WTC11 (cell line): ENCODE results near the gene GPNMB.

ENCODE experiments used
- CREM ChIP-seq: sonication (generic); formaldehyde crosslinking; IDR thresholded peaks from 2 replicates; pipeline ENCODE4 v1.8.1; 2022; ENCODE audit warnings: mild to moderate bottlenecking, missing genetic modification reagents, moderate library complexity
- ETV6 ChIP-seq: sonication (generic); formaldehyde crosslinking; IDR thresholded peaks from 2 replicates; pipeline ENCODE4 v1.8.1; 2022; ENCODE audit warnings: mild to moderate bottlenecking, missing genetic modification reagents
- FOXJ3 ChIP-seq: sonication (generic); formaldehyde crosslinking; IDR thresholded peaks from 2 replicates; pipeline ENCODE4 v1.9.0; 2021; ENCODE audit warnings: missing genetic modification reagents, mild to moderate bottlenecking, borderline replicate concordance
- FOXK1 ChIP-seq: sonication (generic); formaldehyde crosslinking; IDR thresholded peaks from 2 replicates; pipeline ENCODE4 v1.8.0; 2022; ENCODE audit warnings: mild to moderate bottlenecking, moderate library complexity, missing genetic modification reagents
- JUN ChIP-seq: sonication (generic); formaldehyde crosslinking; IDR thresholded peaks from 2 replicates; pipeline ENCODE4 v1.8.0; 2023; ENCODE audit warnings: mild to moderate bottlenecking, missing genetic modification reagents
- KAT7 ChIP-seq: sonication (generic); formaldehyde crosslinking; IDR thresholded peaks from 2 replicates; pipeline ENCODE4 v1.8.1; 2023; ENCODE audit warnings: missing genetic modification reagents, mild to moderate bottlenecking, borderline replicate concordance
- ZNF232 ChIP-seq: sonication (generic); formaldehyde crosslinking; IDR thresholded peaks from 2 replicates; pipeline ENCODE4 v1.8.0; 2022; ENCODE audit warnings: mild to moderate bottlenecking, missing genetic modification reagents
- TF ChIP-seq, protein P1 (sequence below): sonication (generic); formaldehyde crosslinking; conservative IDR thresholded peaks from 2 replicates; pipeline ENCODE4 v1.8.1; 2023; ENCODE audit warnings: mild to moderate bottlenecking, low read depth, missing genetic modification reagents, moderate library complexity
- TF ChIP-seq, protein P2 (sequence below): fragments of 200-600 bp; IDR thresholded peaks from 2 replicates; pipeline ENCODE4 v1.8.0; 2022; ENCODE audit warnings: antibody characterized with exemption
- TF ChIP-seq, protein P3 (sequence below): sonication (generic); formaldehyde crosslinking; IDR thresholded peaks from 2 replicates; pipeline ENCODE4 v1.8.0; 2023; ENCODE audit warnings: missing genetic modification reagents, mild to moderate bottlenecking, borderline replicate concordance
- TF ChIP-seq, protein P4 (sequence below): sonication (generic); formaldehyde crosslinking; IDR thresholded peaks from 2 replicates; pipeline ENCODE4 v1.8.0; 2022; ENCODE audit warnings: mild to moderate bottlenecking, missing genetic modification reagents

DNA sequence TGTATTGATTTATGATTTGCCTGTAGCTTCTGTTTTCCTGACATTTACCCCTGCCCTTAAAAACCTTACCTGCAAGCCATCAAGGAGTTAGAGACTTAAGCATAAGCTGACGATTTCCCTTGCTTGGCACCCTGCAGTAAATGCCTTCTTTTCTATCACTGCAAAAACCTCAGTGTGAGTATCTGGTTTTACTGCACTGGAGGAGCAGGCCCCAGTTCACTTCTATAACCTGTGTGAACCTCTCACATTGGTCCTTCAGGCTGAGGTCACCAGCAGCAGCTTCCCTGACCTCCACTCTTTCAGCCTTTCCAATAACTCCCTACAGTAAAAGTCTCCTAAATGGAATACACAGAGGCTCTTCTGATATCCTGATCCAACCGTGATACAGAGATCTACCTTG lies 34.2 kb upstream of the GPNMB start:
- TF ChIP-seq CREM (CRISPR knock-in tag) (no peak), FOXJ3 (no peak), JUN (no peak), FOXK1 (no peak), KAT7 (CRISPR knock-in tag) (no peak), ZNF232 (no peak), ETV6 (CRISPR knock-in tag) (no peak)
- TF ChIP-seq, protein P1, sequence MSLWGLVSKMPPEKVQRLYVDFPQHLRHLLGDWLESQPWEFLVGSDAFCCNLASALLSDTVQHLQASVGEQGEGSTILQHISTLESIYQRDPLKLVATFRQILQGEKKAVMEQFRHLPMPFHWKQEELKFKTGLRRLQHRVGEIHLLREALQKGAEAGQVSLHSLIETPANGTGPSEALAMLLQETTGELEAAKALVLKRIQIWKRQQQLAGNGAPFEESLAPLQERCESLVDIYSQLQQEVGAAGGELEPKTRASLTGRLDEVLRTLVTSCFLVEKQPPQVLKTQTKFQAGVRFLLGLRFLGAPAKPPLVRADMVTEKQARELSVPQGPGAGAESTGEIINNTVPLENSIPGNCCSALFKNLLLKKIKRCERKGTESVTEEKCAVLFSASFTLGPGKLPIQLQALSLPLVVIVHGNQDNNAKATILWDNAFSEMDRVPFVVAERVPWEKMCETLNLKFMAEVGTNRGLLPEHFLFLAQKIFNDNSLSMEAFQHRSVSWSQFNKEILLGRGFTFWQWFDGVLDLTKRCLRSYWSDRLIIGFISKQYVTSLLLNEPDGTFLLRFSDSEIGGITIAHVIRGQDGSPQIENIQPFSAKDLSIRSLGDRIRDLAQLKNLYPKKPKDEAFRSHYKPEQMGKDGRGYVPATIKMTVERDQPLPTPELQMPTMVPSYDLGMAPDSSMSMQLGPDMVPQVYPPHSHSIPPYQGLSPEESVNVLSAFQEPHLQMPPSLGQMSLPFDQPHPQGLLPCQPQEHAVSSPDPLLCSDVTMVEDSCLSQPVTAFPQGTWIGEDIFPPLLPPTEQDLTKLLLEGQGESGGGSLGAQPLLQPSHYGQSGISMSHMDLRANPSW (CRISPR knock-in tag) = no peak
- TF ChIP-seq, protein P2, sequence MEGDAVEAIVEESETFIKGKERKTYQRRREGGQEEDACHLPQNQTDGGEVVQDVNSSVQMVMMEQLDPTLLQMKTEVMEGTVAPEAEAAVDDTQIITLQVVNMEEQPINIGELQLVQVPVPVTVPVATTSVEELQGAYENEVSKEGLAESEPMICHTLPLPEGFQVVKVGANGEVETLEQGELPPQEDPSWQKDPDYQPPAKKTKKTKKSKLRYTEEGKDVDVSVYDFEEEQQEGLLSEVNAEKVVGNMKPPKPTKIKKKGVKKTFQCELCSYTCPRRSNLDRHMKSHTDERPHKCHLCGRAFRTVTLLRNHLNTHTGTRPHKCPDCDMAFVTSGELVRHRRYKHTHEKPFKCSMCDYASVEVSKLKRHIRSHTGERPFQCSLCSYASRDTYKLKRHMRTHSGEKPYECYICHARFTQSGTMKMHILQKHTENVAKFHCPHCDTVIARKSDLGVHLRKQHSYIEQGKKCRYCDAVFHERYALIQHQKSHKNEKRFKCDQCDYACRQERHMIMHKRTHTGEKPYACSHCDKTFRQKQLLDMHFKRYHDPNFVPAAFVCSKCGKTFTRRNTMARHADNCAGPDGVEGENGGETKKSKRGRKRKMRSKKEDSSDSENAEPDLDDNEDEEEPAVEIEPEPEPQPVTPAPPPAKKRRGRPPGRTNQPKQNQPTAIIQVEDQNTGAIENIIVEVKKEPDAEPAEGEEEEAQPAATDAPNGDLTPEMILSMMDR = no peak
- TF ChIP-seq, protein P3, sequence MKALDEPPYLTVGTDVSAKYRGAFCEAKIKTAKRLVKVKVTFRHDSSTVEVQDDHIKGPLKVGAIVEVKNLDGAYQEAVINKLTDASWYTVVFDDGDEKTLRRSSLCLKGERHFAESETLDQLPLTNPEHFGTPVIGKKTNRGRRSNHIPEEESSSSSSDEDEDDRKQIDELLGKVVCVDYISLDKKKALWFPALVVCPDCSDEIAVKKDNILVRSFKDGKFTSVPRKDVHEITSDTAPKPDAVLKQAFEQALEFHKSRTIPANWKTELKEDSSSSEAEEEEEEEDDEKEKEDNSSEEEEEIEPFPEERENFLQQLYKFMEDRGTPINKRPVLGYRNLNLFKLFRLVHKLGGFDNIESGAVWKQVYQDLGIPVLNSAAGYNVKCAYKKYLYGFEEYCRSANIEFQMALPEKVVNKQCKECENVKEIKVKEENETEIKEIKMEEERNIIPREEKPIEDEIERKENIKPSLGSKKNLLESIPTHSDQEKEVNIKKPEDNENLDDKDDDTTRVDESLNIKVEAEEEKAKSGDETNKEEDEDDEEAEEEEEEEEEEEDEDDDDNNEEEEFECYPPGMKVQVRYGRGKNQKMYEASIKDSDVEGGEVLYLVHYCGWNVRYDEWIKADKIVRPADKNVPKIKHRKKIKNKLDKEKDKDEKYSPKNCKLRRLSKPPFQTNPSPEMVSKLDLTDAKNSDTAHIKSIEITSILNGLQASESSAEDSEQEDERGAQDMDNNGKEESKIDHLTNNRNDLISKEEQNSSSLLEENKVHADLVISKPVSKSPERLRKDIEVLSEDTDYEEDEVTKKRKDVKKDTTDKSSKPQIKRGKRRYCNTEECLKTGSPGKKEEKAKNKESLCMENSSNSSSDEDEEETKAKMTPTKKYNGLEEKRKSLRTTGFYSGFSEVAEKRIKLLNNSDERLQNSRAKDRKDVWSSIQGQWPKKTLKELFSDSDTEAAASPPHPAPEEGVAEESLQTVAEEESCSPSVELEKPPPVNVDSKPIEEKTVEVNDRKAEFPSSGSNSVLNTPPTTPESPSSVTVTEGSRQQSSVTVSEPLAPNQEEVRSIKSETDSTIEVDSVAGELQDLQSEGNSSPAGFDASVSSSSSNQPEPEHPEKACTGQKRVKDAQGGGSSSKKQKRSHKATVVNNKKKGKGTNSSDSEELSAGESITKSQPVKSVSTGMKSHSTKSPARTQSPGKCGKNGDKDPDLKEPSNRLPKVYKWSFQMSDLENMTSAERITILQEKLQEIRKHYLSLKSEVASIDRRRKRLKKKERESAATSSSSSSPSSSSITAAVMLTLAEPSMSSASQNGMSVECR (CRISPR knock-in tag) = no peak
- TF ChIP-seq, protein P4, sequence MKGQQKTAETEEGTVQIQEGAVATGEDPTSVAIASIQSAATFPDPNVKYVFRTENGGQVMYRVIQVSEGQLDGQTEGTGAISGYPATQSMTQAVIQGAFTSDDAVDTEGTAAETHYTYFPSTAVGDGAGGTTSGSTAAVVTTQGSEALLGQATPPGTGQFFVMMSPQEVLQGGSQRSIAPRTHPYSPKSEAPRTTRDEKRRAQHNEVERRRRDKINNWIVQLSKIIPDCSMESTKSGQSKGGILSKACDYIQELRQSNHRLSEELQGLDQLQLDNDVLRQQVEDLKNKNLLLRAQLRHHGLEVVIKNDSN (CRISPR knock-in tag) = no peak
